Epithelial cell of esophagus (primary cell): Measurements from ENCODE around the gene RFFL.

Source experiments
- DNase-seq: peaks from one replicate; pipeline ENCODE4 v3.0.0; 2010; ENCODE audit warnings: low read depth
- H3K4me3 ChIP-seq: 2 replicates; pipeline ENCODE4 v1.5.1; 2011; ENCODE audit warnings: mild to moderate bottlenecking, low read length, control low read depth
- CTCF ChIP-seq: IDR thresholded peaks from 2 replicates; pipeline ENCODE4 v1.5.1; 2011; ENCODE audit warnings: low read depth, mild to moderate bottlenecking, low read length, control low read depth, inconsistent platforms; ENCODE audit not compliant: insufficient read depth; ENCODE audit errors: missing control alignments

RFFL gene

GRCh38 chr17:34958438-34958837, 105.1 kb downstream of the RFFL start:
- no peak for DNase-seq
- no peak overlapping the region for H3K4me3 ChIP-seq
- no peak for TF ChIP-seq CTCF
